Liver (tissue), 3 donors: ENCODE results near the gene ZSCAN10.

Experiments used
- ATF3 ChIP-seq: IDR thresholded peaks from 2 replicates; pipeline ENCODE4 v1.6.1; 2016; ENCODE audit warnings: antibody characterized with exemption
- CTCF ChIP-seq: fragments of 150-350 bp; IDR thresholded peaks from 2 replicates; pipeline ENCODE4 v1.5.1; 2017; ENCODE audit warnings: improper control_type of control experiment, low read depth, low read length; ENCODE audit not compliant: missing input control
- FOXA1 ChIP-seq: IDR thresholded peaks from 2 replicates; pipeline ENCODE4 v1.6.1; 2016; ENCODE audit warnings: antibody characterized with exemption
- GABPA ChIP-seq, 2 donors: IDR thresholded peaks in 1 of 2; conservative IDR thresholded peaks in 1 of 2; 2 replicates each; pipeline ENCODE4 v1.6.1; 2016; ENCODE audit warnings: antibody characterized with exemption in 2 of 2, mild to moderate bottlenecking in 1 of 2, moderate library complexity in 1 of 2
- MAX ChIP-seq: IDR thresholded peaks from 2 replicates; pipeline ENCODE4 v1.6.1; 2016; ENCODE audit warnings: antibody characterized with exemption
- RAD21 ChIP-seq, 2 donors: IDR thresholded peaks; 2 replicates each; pipeline ENCODE4 v1.6.1; 2016; ENCODE audit warnings: antibody characterized with exemption in 2 of 2, mild to moderate bottlenecking in 2 of 2
- REST ChIP-seq: IDR thresholded peaks from 2 replicates; pipeline ENCODE4 v1.6.1; 2016; ENCODE audit warnings: antibody characterized with exemption, mild to moderate bottlenecking
- RXRA ChIP-seq, 2 donors: IDR thresholded peaks; 2 replicates each; pipeline ENCODE4 v1.6.1; 2017 to 2018; ENCODE audit warnings: antibody characterized with exemption in 2 of 2, mild to moderate bottlenecking in 1 of 2
- SP1 ChIP-seq: IDR thresholded peaks from 2 replicates; pipeline ENCODE4 v1.6.1; 2018; ENCODE audit warnings: antibody characterized with exemption, mild to moderate bottlenecking
- TAF1 ChIP-seq: conservative IDR thresholded peaks from 2 replicates; pipeline ENCODE4 v1.6.1; 2016; ENCODE audit warnings: antibody characterized with exemption, mild to moderate bottlenecking
- YY1 ChIP-seq: IDR thresholded peaks from 2 replicates; pipeline ENCODE4 v1.6.1; 2016; ENCODE audit warnings: antibody characterized with exemption, mild to moderate bottlenecking
- ZBTB33 ChIP-seq: IDR thresholded peaks from 2 replicates; pipeline ENCODE4 v1.6.1; 2016; ENCODE audit warnings: antibody characterized with exemption
- donor health status: healthy.
- donor health status: healthy.

- TF ChIP-seq CTCF (no peak), REST (no peak), YY1 (no peak), TAF1 (no peak), SP1 (no peak), MAX (no peak), RXRA (IDR thresholded peaks at IDR 0.05) (no peak), GABPA (IDR thresholded peaks at IDR 0.05 in 1 of 2, conservative IDR thresholded peaks at IDR 0.05 in 1 of 2) (no peak), ZBTB33 (no peak), ATF3 (no peak), RAD21 (IDR thresholded peaks at IDR 0.05) (no peak), FOXA1 (no peak)
Observed at GRCh38 chr16:3141781-3142311, 42.8 kb upstream of the ZSCAN10 start.
